ENCODE results near the gene FYB1. TPM values are rescaled to one million over a fixed set of nuclear protein-coding genes. Genes with fewer than 3 reads are reported as not detected.

Gene FYB1
- total RNA-seq, 1 experiment from 2014 or later: 0.42 TPM

- H2AFZ ChIP-seq (ENCODE audit: low read depth, low read length, poor library complexity, severe bottlenecking): peak overlapping the region; percentile 97
- H3K27ac ChIP-seq (ENCODE audit: low read depth, low read length): peak overlapping the region; percentile 32; the same call in 1 of the 2 replicates
- peak overlapping the region; percentile 35; the same call in 1 of the 2 replicates for H3K9ac ChIP-seq (ENCODE audit: low read length)
- H3K9me3 ChIP-seq (ENCODE audit: control insufficient read depth in 1 of 2, insufficient read depth in 1 of 2, low read depth in 1 of 2, low read length in 2 of 2): peaks cover 0 to 14% of the 10 kb centered on the region in 2 experiments; a peak in 1 of 4 replicates
- no peaks in the 10 kb centered on the region for H3K36me3 ChIP-seq (ENCODE audit: control insufficient read depth in 1 of 2, insufficient read depth in 2 of 2, low read length in 2 of 2)
- ChIA-PET CTCF (interaction anchor here (0.6 kb wide), 1 partner anchor 11 kb away, joined by 3 read pairs; no protein-coding TSS in a partner anchor), RAD21 (ENCODE audit: low non-redundant PET in 1 of 2, low total read pairs in 2 of 2, uncharacterized antibody in 2 of 2, unreplicated experiment in 2 of 2) (no interaction called here), POLR2A (no interaction called here)
- DNase-seq (ENCODE audit: low read depth, low spot score): no peak
- ATAC-seq: no peak
- H3K4me1 ChIP-seq (ENCODE audit: control insufficient read depth in 1 of 2, insufficient read depth in 2 of 2, low read length in 2 of 2): peaks cover 12 to 17% of the 10 kb centered on the region in 2 experiments
- H3K79me2 ChIP-seq (ENCODE audit: insufficient read depth, low read length): no peaks in the 10 kb centered on the region
- H4K20me1 ChIP-seq (ENCODE audit: insufficient read depth): no peaks in the 10 kb centered on the region
- no peaks in the 10 kb centered on the region for H3K9me2 ChIP-seq (ENCODE audit: insufficient read depth)
- H3K27me3 ChIP-seq (ENCODE audit: insufficient read depth, low read length): no peaks in the 10 kb centered on the region
- intact Hi-C loops (cut with micrococcal nuclease): no loop called here
- H3K4me2 ChIP-seq (ENCODE audit: low read length): peak overlapping the region; percentile 78
- H3K4me3 ChIP-seq (replicated peaks in 1 of 2; ENCODE audit: low read depth in 1 of 2, low read length in 2 of 2): peak overlapping the region in 1 of 2 experiments; percentile 25; a peak in 1 of 4 replicates
- no TSS peak for BruUV-seq (replicated peaks)
- no peak for TF ChIP-seq ZBTB33 (IDR thresholded peaks at IDR 0.05; ENCODE audit: extremely low read depth, insufficient replicate concordance, low read length)
- no peak for TF ChIP-seq POLR2A (IDR thresholded peaks at IDR 0.05; ENCODE audit: borderline replicate concordance, extremely low read depth, insufficient read depth, insufficient read length)
- no peak for TF ChIP-seq TCF7L2 (IDR thresholded peaks at IDR 0.05; ENCODE audit: borderline replicate concordance, extremely low read depth, insufficient read depth, insufficient read length)
- TF ChIP-seq FOSL1 (IDR thresholded peaks at IDR 0.05; ENCODE audit: low read depth): no peak
- TF ChIP-seq ZNF274 (IDR thresholded peaks at IDR 0.05; ENCODE audit: low read depth, low read length): no peak
- TF ChIP-seq SP1 (IDR thresholded peaks at IDR 0.05; ENCODE audit: low read depth): no peak
- no peak for TF ChIP-seq EZH2phosphoT487 (IDR thresholded peaks at IDR 0.05; ENCODE audit: borderline replicate concordance)
- TF ChIP-seq YY1 (IDR thresholded peaks at IDR 0.05; ENCODE audit: extremely low read depth, insufficient replicate concordance, low read depth, low read length): no peak
- TF ChIP-seq ATF3 (IDR thresholded peaks at IDR 0.05): no peak
- TF ChIP-seq SIN3A (IDR thresholded peaks at IDR 0.05; ENCODE audit: low read depth): no peak
- no peak for TF ChIP-seq JUND (IDR thresholded peaks at IDR 0.05)
Observed at GRCh38 chr5:39091940-39092580, 127.3 kb downstream of the FYB1 start.

Data from HCT116 (cell line).